SKM-1 treated with dmso at 0.1 percent for 144 hours (cell line): ENCODE data around the gene HCK.

ENCODE experiments used
- DNase-seq: peaks from one replicate; lab custom pipeline; 2025; ENCODE audit not compliant: unreplicated experiment; lab: John Stamatoyannopoulos, UW

HCK gene

DNA sequence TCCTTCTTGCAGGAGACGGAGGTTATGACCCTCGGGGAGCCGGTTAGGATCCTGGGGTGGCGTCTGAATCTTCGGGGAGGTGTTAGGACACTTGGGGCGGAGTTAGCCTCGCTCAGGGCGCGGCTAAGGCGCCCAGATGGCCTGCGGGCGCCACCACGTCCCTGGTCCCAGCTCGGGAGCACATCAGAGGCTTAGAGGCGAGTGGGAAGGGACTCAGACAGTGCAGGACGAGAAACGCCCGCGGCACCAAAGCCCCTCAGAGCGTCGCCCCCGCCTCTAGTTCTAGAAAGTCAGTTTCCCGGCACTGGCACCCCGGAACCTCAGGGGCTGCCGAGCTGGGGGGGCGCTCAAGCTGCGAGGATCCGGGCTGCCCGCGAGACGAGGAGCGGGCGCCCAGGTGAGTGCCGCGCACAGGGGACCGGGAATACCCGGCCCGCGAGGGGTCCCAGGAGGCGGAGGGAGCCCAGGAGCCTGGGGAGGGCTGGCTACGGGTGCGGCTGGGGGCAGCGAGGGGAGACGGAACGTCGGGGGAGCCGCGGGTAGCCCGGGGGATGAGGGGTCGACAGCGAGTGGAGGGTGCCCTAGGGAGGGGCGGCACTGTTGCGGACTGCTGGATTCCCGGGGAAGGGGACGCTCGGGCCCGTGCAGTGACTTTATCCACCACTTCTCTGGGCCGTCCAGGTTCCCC lies at the start of gene HCK:
HCK (plus strand) TSS at position 153 of the 688 bp plus-strand sequence.
- peak; percentile 48 for DNase-seq

DNA sequence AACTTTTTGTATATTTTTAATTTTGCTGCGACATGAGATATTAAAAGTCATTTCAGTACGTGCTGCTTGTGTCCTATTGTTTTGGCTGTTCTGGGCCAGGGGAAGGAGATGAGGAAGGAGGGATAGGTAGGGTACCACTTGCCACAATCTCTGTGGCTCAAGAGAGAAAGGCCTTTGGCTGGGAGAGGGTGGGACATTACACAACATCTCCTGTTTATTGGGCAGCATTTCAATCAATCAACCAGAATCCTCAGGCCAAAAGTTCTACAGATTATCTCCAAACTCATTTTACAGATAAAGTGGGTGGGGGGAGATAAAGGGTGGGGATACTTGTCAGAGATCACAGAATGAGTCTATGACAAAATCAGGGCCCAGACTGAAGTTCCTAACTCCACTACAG lies 48.7 kb upstream of the HCK start:
- DNase-seq, result no peak

DNA sequence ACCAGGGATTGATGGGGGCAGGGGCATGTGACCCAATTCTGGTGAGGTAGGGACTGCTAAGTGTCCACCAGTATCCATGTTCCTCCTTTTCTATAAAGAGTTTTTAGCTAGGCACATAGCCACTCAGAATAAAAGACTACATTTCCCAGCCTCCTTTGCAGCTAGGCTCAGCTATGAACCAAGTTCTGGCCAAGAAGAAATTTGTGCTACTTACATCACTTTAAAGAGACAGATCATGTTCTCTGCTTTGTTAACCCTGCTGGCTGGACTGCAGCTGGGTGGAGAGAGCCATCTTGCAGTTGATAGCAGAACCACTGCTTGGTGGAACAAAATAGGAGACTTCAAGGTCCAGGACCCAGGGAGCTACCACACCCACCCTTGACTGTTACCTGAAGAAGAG lies 47.1 kb upstream of the HCK start:
- no peak for DNase-seq

DNA sequence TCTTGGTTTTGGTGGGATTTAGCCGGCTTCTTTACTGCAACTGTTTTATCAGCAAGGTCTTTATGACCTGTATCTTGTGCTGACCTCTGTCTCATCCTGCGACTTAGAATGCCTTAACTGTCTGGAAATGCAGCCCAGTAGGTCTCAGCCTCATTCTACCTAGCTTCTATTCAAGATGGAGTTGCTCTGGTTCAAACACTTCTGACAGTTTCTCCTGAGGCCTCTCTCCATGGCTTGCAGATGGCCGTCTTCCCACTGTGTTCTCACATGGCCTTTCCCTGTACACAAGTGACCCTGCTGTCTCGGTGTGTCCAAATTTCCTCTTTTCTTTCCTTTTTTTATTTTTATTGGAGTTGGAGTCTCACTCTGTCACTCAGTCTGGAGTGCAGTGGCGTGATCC lies 46.0 kb upstream of the HCK start:
- no peak for DNase-seq

DNA sequence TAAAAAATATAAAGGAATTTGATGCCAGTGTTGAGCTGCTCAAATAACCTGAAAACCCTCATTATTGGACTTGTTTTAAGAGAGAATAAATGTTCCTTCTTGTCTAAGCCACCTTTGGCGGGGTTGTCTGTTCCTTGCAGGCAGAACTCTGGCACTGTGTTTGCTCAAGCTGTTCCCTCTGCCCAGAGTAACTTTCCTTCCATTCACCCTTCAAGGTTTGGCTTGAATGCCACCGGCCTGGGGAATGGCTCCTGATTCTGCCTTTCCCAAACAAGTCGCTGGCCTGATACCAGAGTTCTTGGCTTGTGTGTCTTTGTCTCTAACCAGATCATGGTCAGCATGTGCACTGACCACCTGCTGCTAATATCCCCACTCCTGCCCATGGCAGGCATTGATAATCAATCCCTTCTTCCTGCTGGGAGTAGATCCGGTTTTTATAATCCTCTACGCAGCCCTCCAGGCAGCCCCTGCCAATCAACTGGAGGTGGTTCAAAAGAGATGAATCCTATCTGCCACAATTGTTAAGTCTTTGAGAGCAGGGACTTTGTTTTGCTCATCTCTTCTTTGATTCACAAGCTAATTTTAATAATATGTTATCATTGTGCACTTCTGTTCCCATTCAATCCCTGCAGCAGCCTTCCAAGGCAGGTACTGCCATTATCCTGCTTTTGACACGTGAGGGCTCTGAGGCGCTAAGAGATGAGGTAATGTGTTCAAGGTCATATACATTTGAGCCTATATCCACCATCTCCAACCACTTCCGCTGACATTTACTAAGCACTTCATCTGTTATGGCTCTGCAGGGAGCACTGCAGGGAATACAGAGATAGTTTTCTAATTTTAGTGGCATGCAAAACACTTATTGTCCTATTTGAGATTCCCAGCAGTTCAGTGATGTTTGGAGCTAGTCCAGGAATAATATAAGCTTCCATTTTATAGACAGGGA lies 44.9 kb upstream of the HCK start:
- no peak for DNase-seq

DNA sequence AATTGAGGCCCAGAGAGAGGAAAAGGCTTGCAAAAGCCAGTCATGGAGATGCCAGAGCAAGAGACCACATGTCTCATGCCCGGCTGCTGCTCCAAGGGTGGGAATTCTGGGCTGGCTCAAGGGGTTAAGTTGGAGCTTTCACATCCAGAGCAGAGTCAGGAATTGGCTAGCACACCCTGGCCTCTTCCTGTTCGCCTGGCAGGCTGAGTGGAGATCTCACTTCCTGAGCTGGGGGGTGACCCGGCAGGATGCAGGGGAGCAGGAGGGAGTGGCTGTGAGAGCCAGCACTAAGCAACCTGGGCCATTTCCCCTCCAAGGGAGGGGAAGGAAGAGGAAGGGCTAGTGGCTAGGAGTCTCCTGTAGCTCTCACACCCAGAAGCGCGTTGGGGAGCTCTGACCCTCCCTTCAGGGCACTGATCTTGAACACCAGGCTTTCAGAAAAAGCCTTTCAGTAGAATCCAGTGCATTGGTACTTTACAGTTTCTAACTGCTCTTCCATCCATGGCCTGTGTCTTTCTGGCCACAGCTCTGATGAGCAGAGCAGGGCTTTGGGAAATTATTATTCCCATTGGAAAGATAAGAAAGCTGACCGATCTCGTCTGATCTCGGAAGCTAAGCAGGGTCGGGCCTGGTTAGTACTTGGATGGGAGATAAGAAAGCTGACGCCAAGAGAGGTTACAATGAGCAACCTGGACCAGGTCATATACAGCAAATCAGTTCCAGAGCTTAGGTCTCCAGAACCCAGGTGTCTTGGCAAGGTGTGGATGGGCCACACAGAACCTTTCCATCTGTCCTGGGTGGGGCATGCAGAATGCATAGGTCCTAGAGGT lies 44.0 kb upstream of the HCK start:
- no peak for DNase-seq

DNA sequence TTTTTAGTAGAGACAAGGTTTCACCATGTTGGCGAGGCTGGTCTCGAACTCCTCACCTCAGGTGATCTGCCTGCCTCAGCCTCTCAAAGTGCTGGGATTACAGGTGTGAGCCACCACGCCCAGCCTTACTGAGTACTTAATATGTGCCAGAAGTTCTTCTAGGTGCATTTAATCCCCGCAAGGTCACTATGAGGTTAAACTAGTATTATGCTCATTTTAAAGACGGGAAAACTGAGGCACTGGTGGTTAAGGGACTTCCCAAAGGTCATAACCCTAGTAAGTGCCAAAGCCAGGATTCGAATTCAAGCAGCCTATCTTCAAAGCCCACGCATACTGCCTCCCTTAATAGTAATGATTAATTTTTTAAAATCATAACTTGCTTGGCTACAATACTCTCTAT lies 42.5 kb upstream of the HCK start:
- no peak for DNase-seq

DNA sequence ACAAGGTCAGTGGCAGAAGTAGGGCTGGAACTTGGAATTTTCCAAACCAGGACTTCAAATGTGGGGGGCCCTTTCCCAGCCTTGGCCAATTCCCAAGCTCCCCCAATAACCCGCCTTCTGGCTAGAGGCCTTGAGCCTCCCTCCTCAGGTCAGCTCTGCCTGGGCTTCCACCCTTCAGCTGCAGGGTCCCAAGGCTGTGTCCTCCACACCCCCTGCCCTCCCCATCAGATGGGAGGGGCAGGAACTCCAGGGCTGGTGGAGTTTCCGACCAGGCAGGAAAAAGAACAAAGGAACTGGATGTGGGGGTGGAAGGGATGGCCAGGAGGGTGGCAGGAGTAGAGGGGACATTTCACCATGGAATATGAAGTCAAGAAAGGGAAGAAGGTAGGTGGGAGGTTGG lies 41.9 kb upstream of the HCK start, which contains the start of gene CCM2L:
CCM2L (plus strand) TSS at position 338 of the 400 bp plus-strand sequence; CDS start at position 355, 17 bp downstream.
- DNase-seq, result no peak

DNA sequence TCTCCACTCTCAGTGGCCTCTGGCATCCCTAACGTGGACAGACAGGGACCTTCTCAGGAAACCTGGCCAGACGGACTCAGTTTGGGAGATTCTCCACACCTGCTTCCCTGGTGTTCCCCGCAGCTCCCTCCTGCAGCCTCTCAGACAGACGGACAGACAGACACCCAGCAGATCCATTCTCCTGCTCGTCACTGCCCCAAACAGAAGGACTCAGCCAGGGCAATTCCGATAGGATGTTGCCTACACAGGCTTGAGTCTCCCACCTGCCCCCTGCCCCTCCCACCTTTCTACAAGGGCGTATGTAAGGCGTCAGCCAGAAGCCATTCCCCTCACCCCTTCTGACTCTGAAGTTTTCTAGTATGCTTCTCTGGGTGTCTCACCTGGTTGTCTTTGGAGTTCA lies 41.4 kb upstream of the HCK start:
- DNase-seq, result no peak

DNA sequence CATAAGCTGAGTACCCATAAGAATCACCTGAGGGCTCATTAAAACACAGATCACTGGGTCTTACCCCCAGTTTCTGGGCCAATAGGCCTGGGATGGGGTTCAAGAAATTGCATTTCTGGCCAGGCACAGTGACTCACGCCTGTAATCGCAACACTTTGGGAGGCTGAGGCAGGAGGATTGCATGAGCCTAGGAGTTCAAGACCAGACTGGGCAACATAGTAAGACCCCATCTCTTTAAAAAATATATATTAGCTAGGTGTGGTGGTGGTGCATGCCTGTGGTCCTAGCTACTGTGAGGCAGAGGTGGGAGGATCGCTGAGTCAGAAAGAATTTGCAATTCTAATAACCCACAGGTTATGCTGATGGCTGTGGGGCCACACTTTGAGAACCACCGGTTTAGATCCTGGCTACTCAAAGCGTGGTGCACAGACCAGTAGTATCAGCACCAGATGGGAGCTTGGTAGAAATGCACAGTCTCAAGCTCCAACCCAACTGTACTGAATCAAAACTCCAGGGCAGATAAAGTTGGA lies 39.8 kb upstream of the HCK start:
- no peak for DNase-seq

DNA sequence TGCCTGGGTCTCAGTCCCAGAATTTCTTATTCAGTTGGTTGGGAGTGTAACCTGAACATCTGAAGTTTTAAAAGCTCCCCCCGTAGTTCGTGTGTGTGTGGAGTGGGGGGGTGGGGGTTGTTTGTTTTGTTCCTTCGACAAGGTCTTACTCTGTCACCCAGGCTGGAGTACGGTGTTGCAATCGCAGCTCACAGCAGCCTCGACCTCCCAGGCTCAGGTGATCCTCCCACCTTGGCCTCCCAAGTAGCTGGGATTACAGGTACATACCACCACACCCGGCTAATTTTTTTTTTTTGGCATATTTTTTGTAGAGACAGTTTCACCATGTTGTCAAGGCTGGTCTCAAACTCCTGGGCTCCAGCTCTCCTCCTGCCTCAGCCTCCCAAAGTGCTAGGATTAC lies 38.7 kb upstream of the HCK start:
- DNase-seq, result no peak

DNA sequence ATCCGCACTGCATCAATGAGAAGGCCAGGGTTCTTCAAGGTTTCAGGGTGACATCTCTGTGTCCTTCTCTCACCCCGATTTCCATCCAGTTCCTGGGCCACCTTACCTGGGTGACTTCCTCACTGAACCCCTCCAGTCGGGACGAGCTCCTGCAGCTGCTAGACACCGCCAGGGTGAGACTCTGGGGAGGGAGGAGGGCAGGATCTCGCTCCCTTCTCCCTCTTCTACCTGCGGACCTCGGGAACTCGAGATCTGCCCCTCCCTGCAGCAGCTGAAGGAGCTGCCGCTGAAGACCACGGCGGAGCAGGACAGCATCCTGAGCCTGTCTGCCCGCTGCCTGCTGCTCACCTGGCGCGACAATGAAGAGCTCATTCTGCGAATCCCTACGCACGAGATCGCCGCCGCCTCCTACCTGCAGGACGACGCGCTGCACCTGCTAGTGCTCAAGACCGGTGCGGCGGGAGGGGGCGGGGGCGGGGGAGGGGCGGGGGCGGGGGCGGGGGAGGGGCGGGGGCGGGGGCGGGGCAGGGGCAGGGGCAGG lies 34.3 kb upstream of the HCK start:
- no peak for DNase-seq

DNA sequence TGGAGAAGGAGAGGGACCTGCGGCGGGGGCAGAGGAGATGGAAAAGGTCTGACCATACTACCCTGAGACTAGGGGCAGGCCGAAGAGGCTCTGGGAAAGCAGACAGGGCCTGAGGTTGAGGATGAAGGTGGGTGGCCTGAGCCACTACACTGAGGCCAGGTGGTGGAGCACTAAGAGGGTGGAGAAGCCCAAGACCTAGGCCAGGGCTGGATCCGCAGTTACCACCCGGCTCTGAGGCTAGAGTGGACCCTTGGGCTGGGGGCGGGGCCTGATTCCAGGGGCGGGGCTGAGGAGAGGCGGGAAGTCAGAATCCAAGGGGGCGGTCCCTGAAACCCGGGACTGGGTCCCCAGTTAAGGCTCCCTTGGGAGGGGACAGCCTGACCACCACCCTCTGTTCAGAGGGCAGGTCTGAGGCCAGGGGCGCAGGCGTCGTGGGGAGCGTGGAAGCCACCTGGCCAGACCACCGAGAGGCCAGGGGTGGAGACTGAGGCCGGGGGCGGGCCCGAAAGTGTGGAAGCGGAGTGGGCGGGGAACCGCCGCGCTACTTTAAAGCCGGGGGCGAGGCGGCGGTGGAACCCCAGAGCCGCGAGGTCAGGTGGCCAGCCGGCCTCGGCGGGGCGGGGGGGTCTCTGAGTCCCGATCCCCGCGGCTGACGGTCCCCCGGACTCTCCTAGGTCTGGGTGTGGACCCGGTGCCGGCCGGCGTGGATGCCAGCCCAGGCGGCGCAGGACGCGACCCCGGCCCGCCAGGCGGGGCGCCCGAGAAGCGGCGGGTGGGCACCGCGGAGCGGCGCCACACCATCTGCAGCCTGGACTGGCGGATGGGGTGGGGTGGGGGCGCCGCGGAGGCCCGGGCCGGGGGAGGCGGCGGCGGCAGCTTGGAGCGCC lies 33.5 kb upstream of the HCK start:
- no peak for DNase-seq

DNA sequence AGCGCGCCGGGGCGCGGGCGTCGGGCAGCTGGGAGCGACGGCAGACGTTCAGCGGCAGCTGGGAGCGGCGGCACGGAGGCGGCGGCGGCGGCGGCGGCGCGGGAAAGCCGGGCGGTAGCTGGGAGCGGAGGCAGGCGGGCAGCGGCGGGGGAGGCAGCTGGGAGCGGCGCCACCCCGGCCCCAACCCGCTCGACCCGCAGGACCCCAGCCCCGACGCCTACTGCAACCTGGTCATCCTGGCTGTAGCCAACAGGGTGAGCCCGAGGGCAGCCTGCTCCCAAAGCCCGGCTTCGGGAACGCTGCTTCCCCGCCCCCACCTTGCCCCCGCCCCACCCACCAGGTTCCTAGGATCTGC lies 32.9 kb upstream of the HCK start:
- DNase-seq, result no peak

DNA sequence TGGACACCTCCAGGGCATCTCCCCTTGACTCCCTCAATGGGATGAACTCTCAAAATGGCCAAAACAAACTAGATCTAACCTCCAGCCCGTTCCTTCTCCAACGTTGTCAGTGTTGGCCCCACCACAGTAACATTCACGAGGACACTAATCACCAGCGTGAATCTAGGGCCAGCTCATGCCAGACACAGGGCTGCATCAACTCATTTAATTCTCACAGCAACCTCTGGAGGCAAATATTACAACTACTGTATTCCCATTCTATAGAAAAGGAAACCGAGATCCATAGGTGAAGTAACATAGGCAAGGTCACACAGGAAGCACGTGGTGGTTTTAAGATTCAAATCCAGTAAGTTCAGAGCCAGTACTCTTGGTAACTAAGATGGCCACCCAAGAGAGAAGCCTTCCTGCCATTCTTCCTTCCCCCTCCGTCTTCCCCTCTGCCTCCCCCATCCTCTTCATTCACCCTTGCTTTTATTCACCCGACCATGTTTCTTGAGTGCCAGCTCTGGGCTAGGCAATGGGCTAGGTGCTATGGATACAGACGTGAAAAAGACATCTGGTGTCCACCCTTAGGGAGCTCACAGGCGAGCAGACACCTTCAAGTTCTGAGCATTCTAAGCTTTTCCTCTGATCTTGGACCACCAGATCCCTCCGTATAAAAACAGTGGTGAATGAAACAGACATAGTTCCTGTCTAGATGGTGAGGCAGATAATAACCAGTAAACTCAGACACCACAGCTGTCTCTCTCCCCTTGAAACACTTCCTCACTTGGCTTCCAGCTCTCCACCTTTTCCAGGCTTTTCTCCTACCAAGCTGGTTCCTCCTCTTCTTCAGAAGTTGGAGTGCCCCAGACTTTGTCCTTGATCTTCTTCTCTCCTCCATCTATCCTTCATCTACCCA lies 32.2 kb upstream of the HCK start:
- DNase-seq, result no peak

DNA sequence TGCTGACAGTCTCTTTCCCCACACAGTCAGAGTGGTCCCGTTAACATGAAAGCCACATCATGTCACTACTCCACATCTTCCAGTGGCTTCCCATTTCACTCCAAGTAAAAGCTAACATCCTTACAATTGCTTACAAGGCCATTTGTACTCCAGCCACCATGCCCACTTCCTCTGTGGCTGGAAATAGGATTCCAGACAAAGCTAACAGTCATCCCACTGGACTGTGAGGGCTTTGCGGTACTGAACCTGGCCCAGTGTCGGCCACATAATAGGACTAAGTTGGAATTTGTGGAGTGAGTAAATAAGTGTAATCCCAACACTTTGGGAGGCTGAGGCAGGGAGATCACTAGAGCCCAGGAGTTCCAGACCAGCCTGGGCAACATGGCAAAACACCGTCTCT lies 31.0 kb upstream of the HCK start:
- DNase-seq, result no peak

DNA sequence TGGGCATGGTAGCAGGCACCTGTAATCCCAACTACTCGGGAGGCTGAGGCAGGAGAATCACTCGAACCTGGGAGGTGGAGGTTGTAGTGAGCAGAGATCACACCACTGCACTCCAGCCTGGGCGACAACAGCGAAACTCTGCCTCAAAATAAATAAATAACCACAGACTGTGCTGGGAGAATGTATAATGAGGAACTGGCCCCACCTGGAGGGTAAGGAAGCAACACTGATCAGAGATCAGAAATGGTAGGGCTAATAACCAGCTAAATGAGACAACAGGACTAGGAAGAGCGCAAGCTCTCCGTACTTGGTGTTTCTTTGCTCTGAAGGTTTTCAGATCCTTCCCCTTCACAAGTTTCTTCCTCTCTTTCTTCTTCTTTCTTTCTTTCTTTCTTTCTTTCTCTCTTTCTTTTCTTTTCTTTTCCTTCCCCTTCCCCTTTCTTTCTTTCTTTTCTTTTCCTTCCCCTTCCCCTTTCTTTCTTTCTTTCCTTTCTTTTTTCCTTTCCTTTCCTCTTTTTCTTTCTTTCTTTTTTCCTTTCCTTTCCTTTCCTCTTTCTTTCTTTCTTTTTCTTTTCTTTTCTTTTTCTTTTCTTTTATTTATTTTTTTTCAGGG lies 27.3 kb upstream of the HCK start:
- DNase-seq, result no peak

DNA sequence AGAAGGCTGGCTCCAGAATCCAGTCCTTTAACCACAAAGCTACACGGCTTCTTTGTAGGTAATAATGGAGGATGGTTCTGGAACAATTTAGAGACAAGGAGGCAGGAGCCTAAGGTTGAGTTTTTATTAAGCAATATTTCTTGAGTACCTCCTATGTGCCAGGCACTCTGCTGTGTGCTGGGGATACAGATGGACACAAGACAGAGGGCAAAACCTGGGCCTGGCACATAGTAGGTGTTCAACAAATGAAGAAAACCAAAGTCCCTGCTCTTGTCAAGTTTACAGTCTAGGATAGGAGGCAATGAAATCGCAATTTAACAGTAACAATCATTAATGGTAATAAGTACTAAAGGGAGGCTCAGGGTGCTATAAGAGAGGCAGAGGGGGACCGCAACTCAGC lies 24.4 kb upstream of the HCK start:
- DNase-seq, result no peak
